CD4-positive, alpha-beta memory T cell (primary cell): ENCODE results near the gene GP9. TPM values are rescaled to one million over a fixed set of nuclear protein-coding genes. Genes with fewer than 3 reads are reported as not detected.

Experiments
- CTCF ChIA-PET: fragments of 350-600 bp; sonication (Branson Sonifier 250); formaldehyde crosslinking; loops from one replicate; lab custom pipeline; 2021; ENCODE audit warnings: inconsistent platforms; ENCODE audit not compliant: partially characterized antibody; lab: Charles Lee
- POLR2A ChIA-PET: fragments of 350-600 bp; sonication (Branson Sonifier 250); formaldehyde crosslinking; loops from one replicate; lab custom pipeline; 2021; ENCODE audit not compliant: partially characterized antibody; lab: Charles Lee
- DNase-seq, 5 donors: peaks; one replicate each; pipeline versions ENCODE4 v3.0.0 to v3.0.0-alpha.2; 2020 to 2022; ENCODE audit warnings: mixed read lengths in 1 of 5
- H3K27ac ChIP-seq: one replicate; pipeline ENCODE4 v1.7.0; 2013; ENCODE audit warnings: low read depth, low read length
- H3K27me3 ChIP-seq: 2 replicates; pipeline ENCODE4 v1.7.0; 2013; ENCODE audit warnings: mild to moderate bottlenecking, low read length, moderate library complexity; ENCODE audit not compliant: insufficient read depth
- H3K36me3 ChIP-seq: 2 replicates; pipeline ENCODE4 v1.7.0; 2013; ENCODE audit warnings: mild to moderate bottlenecking, low read length, moderate library complexity; ENCODE audit not compliant: insufficient read depth
- H3K4me1 ChIP-seq: 2 replicates; pipeline ENCODE4 v1.7.0; 2013; ENCODE audit warnings: mild to moderate bottlenecking, low read length, moderate library complexity; ENCODE audit not compliant: insufficient read depth
- H3K4me3 ChIP-seq, 2 donors: one replicate each; pipeline ENCODE4 v1.7.0; 2013; ENCODE audit warnings: low read length in 2 of 2, mild to moderate bottlenecking in 1 of 2
- H3K9me3 ChIP-seq, 2 donors: one replicate each; pipeline ENCODE4 v1.7.0; 2013; ENCODE audit warnings: low read length in 2 of 2, control low read depth in 1 of 2; ENCODE audit not compliant: control insufficient read depth in 1 of 2
- H3K27ac Mint-ChIP-seq, 7 donors: one replicate each; pipeline ENCODE4 v1.8.0; 2020 to 2021; ENCODE audit warnings: mixed read lengths in 7 of 7, mild to moderate bottlenecking in 6 of 7, inconsistent platforms in 3 of 7, moderate library complexity in 3 of 7
- H3K27me3 Mint-ChIP-seq, 2 donors: one replicate each; pipeline ENCODE4 v1.8.0; 2020 to 2021; ENCODE audit warnings: mixed read lengths in 2 of 2
- H3K36me3 Mint-ChIP-seq, 2 donors: one replicate each; pipeline ENCODE4 v1.8.0; 2020 to 2021; ENCODE audit warnings: mixed read lengths in 2 of 2, inconsistent platforms in 1 of 2, mild to moderate bottlenecking in 1 of 2
- H3K4me1 Mint-ChIP-seq, 4 donors: one replicate each; pipeline ENCODE4 v1.8.0; 2020 to 2021; ENCODE audit warnings: mixed read lengths in 4 of 4, mild to moderate bottlenecking in 1 of 4
- H3K4me3 Mint-ChIP-seq, 8 donors: one replicate each; pipeline ENCODE4 v1.8.0; 2020 to 2021; ENCODE audit warnings: mixed read lengths in 8 of 8, mild to moderate bottlenecking in 7 of 8, moderate library complexity in 6 of 8, inconsistent platforms in 3 of 8
- H3K9me3 Mint-ChIP-seq, 8 donors: one replicate each; pipeline ENCODE4 v1.8.0; 2020 to 2021; ENCODE audit warnings: mixed read lengths in 8 of 8, mild to moderate bottlenecking in 5 of 8, inconsistent platforms in 3 of 8, moderate library complexity in 1 of 8
- intact Hi-C: fragments of 100-400 bp; cut with micrococcal nuclease; formaldehyde crosslinking; loops from one replicate; pipeline ENCODE4 v1.15.1; 2023
- polyA plus RNA-seq, 2 donors: library from polyadenylated mRNA; unstranded; fragments of 300-500 nt; fragmentation: Illumina TruSeq; gene quantifications; one replicate each; pipeline ENCODE4 v1.2.3, GENCODE V29; 2021
- total RNA-seq, 2 experiments: library from RNA; stranded (reverse); gene quantifications; one replicate each; pipeline ENCODE4 v1.2.3, GENCODE V29; 2021

GP9 gene
- total and polyA plus RNA-seq, 4 experiments from 2014 or later = not detected

DNA sequence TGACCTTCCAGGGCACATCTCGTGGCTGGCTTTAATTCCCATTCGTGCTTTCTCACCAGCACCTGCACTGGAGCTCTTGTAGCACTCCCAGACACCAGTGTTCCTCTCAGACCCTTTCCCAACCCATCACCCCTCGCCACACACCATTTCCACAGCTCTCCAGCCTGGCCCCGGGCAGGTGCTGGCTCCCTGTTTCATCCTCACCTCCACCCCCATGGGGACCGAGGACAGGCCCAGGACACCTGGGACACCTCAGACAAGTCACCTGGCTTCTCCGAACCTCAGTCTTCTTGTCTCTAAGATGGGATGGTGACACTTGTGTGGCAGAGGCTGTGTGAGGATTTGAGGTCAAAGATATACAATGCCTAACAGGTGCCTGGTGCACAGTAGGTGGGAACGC is 27.4 kb upstream of the GP9 start:
- Histone ChIP-seq H3K9me3 (no peaks in the 10 kb centered on the region), H3K36me3 (no peaks in the 10 kb centered on the region), H3K27ac (no peak overlapping the region), H3K4me3 (no peak overlapping the region), H3K4me1 (peaks cover 9% of the 10 kb centered on the region), H3K27me3 (no peaks in the 10 kb centered on the region)
- peaks cover 0 to 2% (median 0%) of the 10 kb centered on the region in 8 donors for H3K9me3 Mint-ChIP-seq
- DNase-seq = no peak
- intact Hi-C loops = no loop called here
- H3K27ac Mint-ChIP-seq = peak overlapping the region in 1 of 7 donors; percentile 75
- H3K36me3 Mint-ChIP-seq = no peaks in the 10 kb centered on the region
- POLR2A ChIA-PET = interaction anchor here (1.3 kb wide), 1 partner anchor 284 kb away, joined by 4 read pairs; no protein-coding TSS in a partner anchor
- CTCF ChIA-PET = interaction anchor here (1.0 kb wide), 1 partner anchor 29 kb away, joined by 3 read pairs; no protein-coding TSS in a partner anchor
- H3K4me3 Mint-ChIP-seq = no peak overlapping the region
- H3K4me1 Mint-ChIP-seq = peaks cover 3 to 16% (median 9%) of the 10 kb centered on the region in 4 donors
- H3K27me3 Mint-ChIP-seq = peaks cover 0 to 1% of the 10 kb centered on the region in 2 donors

DNA sequence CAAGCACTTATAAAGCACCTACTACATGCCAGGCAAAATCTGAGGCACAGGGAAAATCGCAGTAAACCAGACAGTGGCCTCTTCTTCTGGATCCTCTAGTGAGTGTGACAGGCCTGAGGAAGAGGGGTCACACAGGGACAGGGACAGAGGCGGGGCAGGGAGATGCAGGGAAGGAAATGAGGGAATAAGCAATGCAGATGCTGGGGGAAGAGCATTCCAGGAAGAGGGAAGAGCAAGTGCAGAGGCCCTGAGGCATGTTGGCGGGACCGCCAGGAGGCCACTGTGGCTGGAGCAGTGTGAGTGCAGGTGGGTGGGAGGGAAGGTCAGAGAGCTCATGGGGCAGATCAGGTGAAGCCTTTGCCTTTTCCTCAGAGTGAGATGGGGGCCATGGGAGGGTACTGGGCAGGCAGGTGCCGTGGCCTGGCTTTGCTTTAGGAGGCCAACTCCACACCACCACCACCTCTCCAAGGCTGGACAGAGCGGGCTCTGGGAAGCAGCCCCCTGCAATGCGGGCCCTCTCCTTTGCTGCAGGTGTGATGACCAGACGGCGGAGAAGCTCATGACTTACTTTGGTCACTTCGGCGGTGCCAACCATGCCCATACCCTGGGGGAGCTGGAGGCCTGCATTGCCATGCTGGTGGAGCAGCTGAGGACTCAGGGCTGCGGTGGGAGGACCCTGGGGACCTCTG is 26.8 kb upstream of the GP9 start:
- H3K4me1 Mint-ChIP-seq = peaks cover 3 to 16% (median 9%) of the 10 kb centered on the region in 4 donors
- Histone ChIP-seq H3K36me3 (no peaks in the 10 kb centered on the region), H3K4me1 (peaks cover 9% of the 10 kb centered on the region), H3K27ac (no peak overlapping the region), H3K27me3 (no peaks in the 10 kb centered on the region), H3K4me3 (no peak overlapping the region), H3K9me3 (no peaks in the 10 kb centered on the region)
- no peaks in the 10 kb centered on the region for H3K36me3 Mint-ChIP-seq
- H3K27me3 Mint-ChIP-seq = peaks cover 0 to 1% of the 10 kb centered on the region in 2 donors
- intact Hi-C loops = no loop called here
- peaks cover 0 to 2% (median 0%) of the 10 kb centered on the region in 8 donors for H3K9me3 Mint-ChIP-seq
- ChIA-PET CTCF (interaction anchor here (1.0 kb wide), 1 partner anchor 30 kb away, joined by 3 read pairs; no protein-coding TSS in a partner anchor), POLR2A (interaction anchor here (0.8 to 1.3 kb wide), 3 partner anchors 9 to 283 kb away, joined by 3 to 4 read pairs (median 4); partner anchors contain the start of gene RAB43)
- H3K27ac Mint-ChIP-seq = no peak overlapping the region
- H3K4me3 Mint-ChIP-seq = no peak overlapping the region
- no peak for DNase-seq

DNA sequence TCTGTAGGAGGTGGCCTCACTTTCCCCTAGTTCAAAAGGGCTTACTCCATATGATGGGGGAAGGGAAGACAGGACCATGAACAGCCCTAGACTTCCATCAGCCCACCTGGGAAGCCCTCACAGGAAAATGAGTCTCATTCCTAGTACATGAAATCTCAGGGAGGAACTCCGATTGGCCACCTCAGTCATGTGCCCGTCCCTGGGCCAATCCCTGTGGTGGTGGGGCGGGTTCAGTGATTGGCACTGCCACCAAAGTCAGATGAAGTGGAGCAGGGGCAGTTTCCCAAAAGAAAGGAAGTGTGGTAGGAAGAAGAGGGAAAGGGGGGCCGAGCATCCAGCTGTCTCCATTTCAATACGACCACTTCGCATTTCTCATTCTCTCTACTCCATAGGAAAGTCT is 25.9 kb upstream of the GP9 start:
- Histone ChIP-seq H3K9me3 (no peaks in the 10 kb centered on the region), H3K27me3 (peaks cover 6% of the 10 kb centered on the region), H3K27ac (no peak overlapping the region), H3K4me1 (peaks cover 9% of the 10 kb centered on the region), H3K36me3 (no peaks in the 10 kb centered on the region), H3K4me3 (no peak overlapping the region)
- Mint-ChIP-seq H3K9me3 (peaks cover 0 to 2% (median 0%) of the 10 kb centered on the region in 8 donors), H3K36me3 (no peaks in the 10 kb centered on the region), H3K4me3 (no peak overlapping the region), H3K27ac (no peak overlapping the region), H3K27me3 (peaks cover 3 to 5% of the 10 kb centered on the region in 2 donors), H3K4me1 (peaks cover 3 to 16% (median 9%) of the 10 kb centered on the region in 4 donors)
- CTCF ChIA-PET = interaction anchor here (0.9 to 1.2 kb wide), 3 partner anchors 8 to 17 kb away, joined by 3 to 4 read pairs (median 3); no protein-coding TSS in a partner anchor
- DNase-seq = no peak
- intact Hi-C loops = no loop called here
- POLR2A ChIA-PET = interaction anchor here (0.8 to 1.3 kb wide), 3 partner anchors 9 to 282 kb away, joined by 3 to 4 read pairs (median 4); partner anchors contain the start of gene RAB43

DNA sequence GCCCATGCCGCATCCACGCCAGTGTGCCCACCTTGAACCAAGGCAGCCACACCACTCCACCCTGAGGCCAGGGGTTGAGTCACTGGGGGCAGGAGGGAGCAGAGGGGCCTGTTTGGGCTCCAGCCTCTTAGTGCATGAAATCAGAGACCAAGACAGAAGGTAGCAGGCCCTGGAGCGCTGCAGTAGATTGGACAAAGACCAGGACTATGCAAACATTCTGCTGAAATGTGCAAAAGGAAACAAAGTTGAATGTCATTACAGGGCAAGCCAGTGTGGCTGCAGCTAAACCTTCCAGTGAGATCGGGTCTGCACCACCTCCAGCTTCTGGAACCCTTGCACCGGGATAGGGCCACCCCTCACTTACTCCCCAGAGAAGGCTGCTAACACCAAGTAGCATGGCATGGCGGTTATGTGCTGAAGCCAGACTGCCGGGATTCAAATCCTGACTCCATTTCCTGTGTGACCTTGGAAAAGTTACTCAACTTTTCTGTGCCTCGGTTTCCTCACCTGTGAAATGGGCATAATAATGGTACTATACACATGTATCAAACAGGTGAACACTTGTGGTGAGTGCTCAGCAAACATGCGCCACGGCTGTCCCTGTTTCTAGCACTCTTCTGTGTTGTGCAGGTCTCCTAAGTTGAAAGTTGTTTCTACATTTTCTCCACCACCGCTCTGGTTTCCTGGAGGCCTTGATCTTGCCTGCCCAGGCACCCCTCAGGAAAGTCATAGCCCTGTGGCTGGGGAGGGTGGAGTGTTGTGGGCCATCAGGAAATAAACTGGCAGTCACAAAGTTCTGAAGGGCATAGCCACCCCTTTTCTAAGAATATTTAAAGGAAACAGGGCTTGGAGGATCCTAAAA is 25.0 kb upstream of the GP9 start:
- peaks cover 9% of the 10 kb centered on the region for H3K4me1 ChIP-seq
- Mint-ChIP-seq H3K36me3 (no peaks in the 10 kb centered on the region), H3K27ac (peak overlapping the region in 6 of 7 donors; percentile 29 to 69 (median 49)), H3K27me3 (peaks cover 5 to 7% of the 10 kb centered on the region in 2 donors), H3K9me3 (peaks cover 0 to 2% (median 0%) of the 10 kb centered on the region in 8 donors), H3K4me3 (peak overlapping the region in 4 of 8 donors; percentile 20 to 76 (median 30)), H3K4me1 (peaks cover 3 to 21% (median 10%) of the 10 kb centered on the region in 4 donors)
- H3K4me3 ChIP-seq = no peak overlapping the region
- H3K27ac ChIP-seq = no peak overlapping the region
- no peaks in the 10 kb centered on the region for H3K9me3 ChIP-seq
- POLR2A ChIA-PET = no interaction called here
- CTCF ChIA-PET = interaction anchor here (1.0 to 3.6 kb wide), 5 partner anchors 8 to 210 kb away, joined by 3 to 20 read pairs (median 4); no protein-coding TSS in a partner anchor
- H3K36me3 ChIP-seq = no peaks in the 10 kb centered on the region
- intact Hi-C loops = no loop called here
- peak in 1 of 5 donors; percentile 29 for DNase-seq
- peaks cover 7% of the 10 kb centered on the region for H3K27me3 ChIP-seq

DNA sequence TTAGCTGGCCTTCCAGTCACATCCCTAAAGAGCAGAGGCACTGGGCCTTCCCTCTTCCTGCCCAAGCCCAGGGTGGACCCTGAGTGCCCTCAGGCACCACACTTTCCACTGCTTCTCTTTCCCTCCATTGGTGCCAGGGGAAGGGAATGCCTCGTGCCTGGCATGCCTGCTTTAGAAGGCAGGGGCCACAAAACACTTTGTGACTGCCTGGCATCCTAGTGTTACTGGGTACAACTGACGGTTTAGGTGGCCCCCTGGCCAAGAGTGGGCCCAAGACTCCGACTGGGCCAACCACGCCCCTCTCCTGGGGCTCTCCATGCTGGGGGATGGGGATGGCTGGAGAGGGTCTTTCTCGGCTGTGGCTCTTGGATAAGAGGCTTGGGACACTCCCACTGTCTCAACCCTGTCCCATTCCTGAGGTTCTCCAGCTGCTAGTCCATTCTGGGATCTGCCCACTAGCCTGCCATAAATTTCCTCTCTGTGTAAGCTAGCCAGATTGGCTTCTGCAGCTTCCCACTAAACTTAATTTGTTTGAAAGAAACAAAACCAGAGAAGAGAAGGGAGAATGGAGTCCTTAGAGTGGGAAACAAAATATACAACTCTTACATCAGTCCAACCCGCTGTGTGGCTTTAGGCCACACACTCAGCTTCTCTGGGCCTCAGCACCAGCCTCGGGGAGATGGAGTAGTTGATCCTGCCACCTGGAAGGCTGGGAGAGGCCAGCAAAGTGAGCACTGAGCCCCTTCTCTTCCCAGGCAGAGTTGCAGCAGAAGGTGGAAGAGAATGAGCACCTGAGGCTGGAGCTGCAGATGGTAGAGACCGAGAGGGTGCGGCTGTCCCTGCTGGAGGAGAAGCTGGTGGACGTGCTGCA is 24.1 kb upstream of the GP9 start:
- peaks cover 9% of the 10 kb centered on the region for H3K4me1 ChIP-seq
- no peak overlapping the region for H3K27ac ChIP-seq
- ChIA-PET POLR2A (interaction anchor here (0.8 to 1.9 kb wide), 2 partner anchors 9 to 20 kb away, joined by 3 to 6 read pairs; no protein-coding TSS in a partner anchor), CTCF (interaction anchor here (1.1 to 3.6 kb wide), 5 partner anchors 9 to 209 kb away, joined by 3 to 20 read pairs (median 6); no protein-coding TSS in a partner anchor)
- no peak for DNase-seq
- H3K27me3 ChIP-seq = peaks cover 7% of the 10 kb centered on the region
- H3K9me3 ChIP-seq = no peaks in the 10 kb centered on the region
- no peaks in the 10 kb centered on the region for H3K36me3 ChIP-seq
- peak overlapping the region in 3 of 8 donors; percentile 20 to 59 (median 35) for H3K4me3 Mint-ChIP-seq
- peaks cover 0 to 2% (median 0%) of the 10 kb centered on the region in 8 donors for H3K9me3 Mint-ChIP-seq
- no peaks in the 10 kb centered on the region for H3K36me3 Mint-ChIP-seq
- no peak overlapping the region for H3K4me3 ChIP-seq
- peaks cover 3 to 21% (median 10%) of the 10 kb centered on the region in 4 donors for H3K4me1 Mint-ChIP-seq
- intact Hi-C loops = no loop called here
- peaks cover 5 to 7% of the 10 kb centered on the region in 2 donors for H3K27me3 Mint-ChIP-seq
- peak overlapping the region in 4 of 7 donors; percentile 65 to 69 (median 67) for H3K27ac Mint-ChIP-seq

DNA sequence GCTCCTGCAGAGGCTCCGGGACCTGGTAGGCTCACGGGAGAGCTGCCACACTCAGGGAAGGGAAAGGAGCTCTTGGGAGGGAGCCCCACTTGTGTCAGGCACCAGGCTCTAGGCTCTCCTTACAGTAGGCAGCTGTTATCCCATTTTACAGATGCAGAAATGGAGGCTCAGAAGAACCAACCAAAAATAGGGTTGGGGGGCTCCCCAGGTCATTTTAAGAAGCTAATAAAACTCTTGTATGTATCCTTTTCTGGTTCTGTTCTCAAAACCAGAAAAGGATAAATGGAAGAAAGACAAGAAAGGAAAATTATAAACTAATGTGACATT is 23.5 kb upstream of the GP9 start:
- peaks cover 0 to 2% (median 0%) of the 10 kb centered on the region in 8 donors for H3K9me3 Mint-ChIP-seq
- intact Hi-C loops = no loop called here

More for the DNA sequence above, 23.5 kb upstream of the GP9 start:
- Histone ChIP-seq H3K27ac (no peak overlapping the region), H3K4me3 (no peak overlapping the region), H3K4me1 (peaks cover 9% of the 10 kb centered on the region), H3K36me3 (no peaks in the 10 kb centered on the region), H3K27me3 (peaks cover 7% of the 10 kb centered on the region), H3K9me3 (no peaks in the 10 kb centered on the region)
- no peak overlapping the region for H3K27ac Mint-ChIP-seq
- peaks cover 6 to 10% of the 10 kb centered on the region in 2 donors for H3K27me3 Mint-ChIP-seq
- H3K4me3 Mint-ChIP-seq = no peak overlapping the region
- DNase-seq = no peak
- POLR2A ChIA-PET = interaction anchor here (0.6 to 1.9 kb wide), 3 partner anchors 10 to 66 kb away, joined by 3 to 6 read pairs (median 3); no protein-coding TSS in a partner anchor
- H3K4me1 Mint-ChIP-seq = peaks cover 3 to 21% (median 10%) of the 10 kb centered on the region in 4 donors
- CTCF ChIA-PET = interaction anchor here (1.0 to 3.6 kb wide), 5 partner anchors 10 to 119 kb away, joined by 3 to 20 read pairs (median 6); no protein-coding TSS in a partner anchor
- H3K36me3 Mint-ChIP-seq = no peaks in the 10 kb centered on the region
